A549 treated with DMSO at 1 μM for 4 hours (cell line): ENCODE measurements around the gene FAM234A. TPM values are rescaled to one million over a fixed set of nuclear protein-coding genes. Genes with fewer than 3 reads are reported as not detected.

ENCODE experiments used
- total RNA-seq: library from RNA; stranded (reverse); fragments of 200-300 nt; extraction: Qiagen RNA extraction; gene quantifications from 5 replicates; pipeline ENCODE4 v1.2.3, GENCODE V29; 2022; ENCODE audit warnings: low read depth

Gene FAM234A, protein sequence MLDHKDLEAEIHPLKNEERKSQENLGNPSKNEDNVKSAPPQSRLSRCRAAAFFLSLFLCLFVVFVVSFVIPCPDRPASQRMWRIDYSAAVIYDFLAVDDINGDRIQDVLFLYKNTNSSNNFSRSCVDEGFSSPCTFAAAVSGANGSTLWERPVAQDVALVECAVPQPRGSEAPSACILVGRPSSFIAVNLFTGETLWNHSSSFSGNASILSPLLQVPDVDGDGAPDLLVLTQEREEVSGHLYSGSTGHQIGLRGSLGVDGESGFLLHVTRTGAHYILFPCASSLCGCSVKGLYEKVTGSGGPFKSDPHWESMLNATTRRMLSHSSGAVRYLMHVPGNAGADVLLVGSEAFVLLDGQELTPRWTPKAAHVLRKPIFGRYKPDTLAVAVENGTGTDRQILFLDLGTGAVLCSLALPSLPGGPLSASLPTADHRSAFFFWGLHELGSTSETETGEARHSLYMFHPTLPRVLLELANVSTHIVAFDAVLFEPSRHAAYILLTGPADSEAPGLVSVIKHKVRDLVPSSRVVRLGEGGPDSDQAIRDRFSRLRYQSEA
- 45.5 to 52.5 TPM (median 48.7 TPM) in 5 replicates for total RNA-seq

DNA sequence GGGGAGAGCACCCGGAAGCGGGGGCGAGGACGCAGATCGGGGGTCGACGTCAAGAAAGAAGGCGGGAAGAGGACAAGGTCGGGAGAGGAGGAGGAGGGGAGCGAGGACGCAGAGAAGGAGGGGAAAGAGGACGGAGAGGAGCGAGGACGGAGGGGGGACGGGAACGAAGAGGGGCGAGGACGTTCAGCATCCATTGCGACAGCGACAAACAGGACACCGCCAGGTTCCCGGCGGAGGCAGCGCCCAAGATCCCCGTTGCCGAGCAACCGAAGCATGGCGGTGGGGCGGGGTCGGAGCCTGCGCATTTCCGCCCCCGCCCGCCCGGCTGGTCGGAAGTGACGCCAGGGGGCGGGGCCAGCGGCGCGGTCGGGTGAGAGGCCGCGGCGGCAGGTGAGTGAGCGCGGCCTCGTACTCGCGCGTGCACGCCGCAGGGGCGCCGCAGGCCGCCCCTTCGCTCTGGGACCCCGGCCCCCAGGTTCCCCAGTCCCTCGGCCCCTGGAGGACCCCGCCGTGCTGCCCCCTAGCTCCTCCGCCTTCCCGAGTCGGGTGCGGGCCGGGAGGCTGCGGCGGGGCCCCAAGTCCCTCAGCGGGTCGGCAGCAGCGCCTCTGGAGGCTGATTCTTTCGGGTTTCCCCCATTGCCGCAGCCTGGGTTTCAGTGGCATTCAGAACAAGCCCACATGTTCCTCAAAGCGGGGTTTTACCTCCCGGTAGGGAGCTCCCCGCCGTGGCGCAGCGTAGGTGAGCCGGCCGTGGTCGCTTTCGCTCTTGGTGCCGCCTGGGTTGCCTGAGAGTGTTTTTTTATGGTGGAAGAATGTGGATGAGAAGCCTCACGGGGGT is at the start of gene FAM234A:
Gene FAM234A (plus strand): TSS at position 354 of the 838 bp plus-strand sequence. CDS start 19,593 bp downstream, outside the sequence.

DNA sequence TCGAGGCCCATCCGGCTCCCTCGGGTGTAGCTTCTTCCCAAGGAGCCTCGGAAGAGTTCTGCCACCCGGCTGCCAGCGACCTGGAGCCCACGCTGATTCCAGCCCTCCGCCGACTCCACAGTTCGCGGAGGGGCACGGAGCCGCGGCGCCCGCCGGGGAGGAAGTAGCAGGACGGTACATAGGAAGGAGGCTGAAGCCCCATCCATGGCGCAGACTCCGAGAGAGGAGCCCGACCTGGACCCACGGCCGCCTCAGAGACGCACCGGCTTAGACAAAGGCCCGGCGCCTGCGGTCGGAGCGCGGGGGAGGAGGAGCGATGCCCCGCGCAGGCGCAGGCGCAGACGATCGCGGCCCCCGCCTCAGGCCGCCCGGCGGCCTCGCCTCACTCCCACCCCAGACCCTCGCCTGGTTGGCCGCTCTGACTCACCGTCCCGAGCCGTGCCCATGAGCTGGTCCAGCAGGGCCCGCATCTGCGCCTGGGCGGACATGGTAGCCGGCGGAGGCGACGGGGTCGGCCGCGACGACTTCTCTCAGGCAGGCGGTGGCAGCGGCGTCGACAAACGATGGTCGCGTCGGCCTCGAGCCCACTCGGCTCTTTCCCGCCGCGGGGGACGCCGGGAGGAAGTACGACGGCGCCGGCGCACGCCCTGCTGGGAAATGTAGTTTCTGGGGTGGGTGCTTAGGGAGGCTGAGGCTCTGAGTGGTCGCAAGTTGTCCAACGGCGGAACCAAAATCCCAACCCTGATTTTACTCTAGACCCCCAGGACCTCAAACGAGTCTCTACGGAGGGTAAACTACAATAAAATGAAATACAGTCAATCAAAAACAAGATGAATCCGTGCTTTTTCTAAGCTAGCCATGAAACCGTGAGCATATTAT is 5.5 kb upstream of the FAM234A start, which contains the start of gene LUC7L:
Gene LUC7L (minus strand): TSS at position 598 of the 879 bp plus-strand sequence. CDS start 110 bp downstream, at position 488.

DNA sequence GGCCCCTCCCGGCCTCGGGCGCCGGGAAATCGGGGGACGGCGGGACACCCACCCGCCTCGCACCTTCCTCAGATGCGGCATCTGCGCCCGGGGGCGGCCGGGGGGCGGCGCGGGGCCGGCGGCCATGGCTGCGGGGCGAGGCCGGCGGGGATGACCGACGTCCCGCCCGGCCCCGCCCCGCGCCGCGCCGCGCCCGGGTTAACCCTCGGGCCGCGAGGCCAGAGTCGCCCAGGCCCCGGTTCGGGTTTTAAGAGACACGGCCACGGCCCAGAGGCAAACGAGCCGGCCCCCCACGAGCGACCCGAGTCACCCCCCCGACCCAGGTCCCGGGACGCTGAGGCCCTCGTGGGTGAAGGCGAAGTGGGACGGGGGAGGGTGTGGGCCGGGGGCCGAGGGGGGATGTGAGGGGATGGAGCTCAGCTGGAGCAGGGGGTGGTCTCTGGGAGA is 41.2 kb downstream of the FAM234A start, which contains the start of gene RGS11:
Gene RGS11 (minus strand): TSS at position 159 of the 447 bp plus-strand sequence. CDS start 33 bp downstream, at position 126.

DNA sequence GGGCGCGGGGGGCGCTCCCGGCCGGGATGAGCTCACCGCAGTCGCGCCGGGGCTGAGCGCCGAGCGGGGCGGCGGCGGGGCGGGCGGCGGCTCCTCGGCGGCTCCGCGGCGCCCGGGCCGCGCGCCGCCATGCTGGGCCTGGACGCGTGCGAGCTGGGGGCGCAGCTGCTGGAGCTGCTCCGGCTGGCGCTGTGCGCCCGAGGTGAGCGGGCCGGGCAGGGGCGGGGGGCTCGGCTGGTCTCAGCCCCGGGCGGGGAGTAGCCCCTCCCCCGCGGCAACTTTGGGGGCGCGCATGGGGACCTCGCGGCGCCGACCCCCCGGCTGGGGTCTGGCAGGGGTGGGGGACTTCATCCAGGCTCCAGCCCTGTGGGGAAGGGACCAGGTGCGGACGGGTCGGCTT is 45.9 kb downstream of the FAM234A start, which contains the start of gene ARHGDIG:
Gene ARHGDIG (plus strand): TSS at position 40 of the 400 bp plus-strand sequence. CDS start 90 bp downstream, at position 130.

DNA sequence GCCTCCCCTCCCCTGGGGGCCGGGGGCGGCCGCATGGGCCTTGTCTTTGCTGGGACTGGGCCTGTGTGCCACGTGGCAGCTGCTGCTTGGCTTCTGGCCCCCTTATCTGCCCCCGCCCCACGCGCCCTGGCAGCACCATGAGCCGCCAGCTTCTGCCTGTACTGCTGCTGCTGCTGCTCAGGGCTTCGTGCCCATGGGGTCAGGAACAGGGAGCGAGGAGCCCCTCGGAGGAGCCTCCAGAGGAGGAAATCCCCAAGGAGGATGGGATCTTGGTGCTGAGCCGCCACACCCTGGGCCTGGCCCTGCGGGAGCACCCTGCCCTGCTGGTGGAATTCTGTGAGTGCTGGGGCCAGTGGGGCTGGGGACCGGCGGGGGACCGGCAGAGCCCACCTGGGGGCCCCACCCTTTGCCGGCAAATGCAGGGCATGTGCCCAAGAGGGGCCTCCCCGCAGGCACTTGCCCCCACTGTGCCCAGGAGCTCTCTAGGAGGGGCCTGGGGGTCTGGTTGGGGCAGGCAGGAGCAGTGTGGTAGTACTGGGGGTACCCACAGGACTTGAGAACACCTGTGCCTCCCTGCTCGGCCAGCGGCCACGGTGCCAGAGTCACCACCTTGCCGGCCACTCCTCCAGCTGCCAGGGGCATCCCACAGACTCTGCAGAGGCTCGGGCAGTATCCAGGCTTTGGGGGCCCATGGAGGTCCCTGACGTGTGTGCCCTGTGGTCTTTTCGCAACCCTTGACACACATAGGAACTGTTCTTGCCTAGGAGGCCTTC is 48.6 kb downstream of the FAM234A start, which contains the start of gene PDIA2:
Gene PDIA2 (plus strand): TSS at position 132 of the 773 bp plus-strand sequence. CDS start 6 bp downstream, at position 138.

Other genes starting within 250 kb of the FAM234A start
- gene POLR3K, start 181.2 kb upstream of the FAM234A start, total RNA-seq, result 37.0 to 43.7 TPM (median 39.4 TPM) in 5 replicates
- gene SNRNP25, start 181.0 kb upstream of the FAM234A start, total RNA-seq, result 62.5 to 79.9 TPM (median 70.9 TPM) in 5 replicates
- 24.9 to 31.2 TPM (median 28.4 TPM) in 5 replicates for gene RHBDF1, start 162.2 kb upstream of the FAM234A start, total RNA-seq
- gene MPG, start 156.6 kb upstream of the FAM234A start, total RNA-seq, result 58.1 to 76.9 TPM (median 69.5 TPM) in 5 replicates
- gene NPRL3, start 96.1 kb upstream of the FAM234A start, total RNA-seq, result 22.9 to 34.2 TPM (median 29.7 TPM) in 5 replicates
- gene HBZ, start 82.2 kb upstream of the FAM234A start, total RNA-seq, result 0.12 to 0.26 TPM (median 0.19 TPM) in 3 of 5 replicates, not detected in the others
- gene HBM, start 68.8 kb upstream of the FAM234A start, total RNA-seq, result not detected in 5 replicates
- 0.23 to 0.44 TPM (median 0.27 TPM) in 3 of 5 replicates, not detected in the others for gene HBA2, start 61.9 kb upstream of the FAM234A start, total RNA-seq
- gene HBA1, start 58.1 kb upstream of the FAM234A start, total RNA-seq, result 0.79 to 1.4 TPM (median 1.1 TPM) in 5 replicates
- 4.5 to 8.2 TPM (median 6.4 TPM) in 5 replicates for gene HBQ1, start 54.4 kb upstream of the FAM234A start, total RNA-seq
- 39.0 to 56.3 TPM (median 53.5 TPM) in 5 replicates for gene LUC7L, start 5.4 kb upstream of the FAM234A start, total RNA-seq
- gene RGS11, start 41.1 kb downstream of the FAM234A start, total RNA-seq, result 3.5 to 4.7 TPM (median 4.4 TPM) in 5 replicates
- 1.9 to 3.1 TPM (median 2.4 TPM) in 5 replicates for gene ARHGDIG, start 45.8 kb downstream of the FAM234A start, total RNA-seq
- 0.36 to 0.65 TPM (median 0.46 TPM) in 5 replicates for gene PDIA2, start 48.3 kb downstream of the FAM234A start, total RNA-seq
- 32.2 to 34.8 TPM (median 32.4 TPM) in 5 replicates for gene AXIN1, start 117.9 kb downstream of the FAM234A start, total RNA-seq
- 115 to 140 TPM (median 129 TPM) in 5 replicates for gene MRPL28, start 135.7 kb downstream of the FAM234A start, total RNA-seq
- 25.3 to 40.1 TPM (median 34.7 TPM) in 5 replicates for gene PGAP6, start 147.2 kb downstream of the FAM234A start, total RNA-seq
- 293 to 451 TPM (median 381 TPM) in 5 replicates for gene NME4, start 162.4 kb downstream of the FAM234A start, total RNA-seq
- 23.0 to 28.9 TPM (median 24.7 TPM) in 5 replicates for gene DECR2, start 167.1 kb downstream of the FAM234A start, total RNA-seq
- gene RAB11FIP3, start 190.8 kb downstream of the FAM234A start, total RNA-seq, result 20.0 to 23.1 TPM (median 21.7 TPM) in 5 replicates